ENCODE measurements around the gene STXBP1.

Gene STXBP1

DNA sequence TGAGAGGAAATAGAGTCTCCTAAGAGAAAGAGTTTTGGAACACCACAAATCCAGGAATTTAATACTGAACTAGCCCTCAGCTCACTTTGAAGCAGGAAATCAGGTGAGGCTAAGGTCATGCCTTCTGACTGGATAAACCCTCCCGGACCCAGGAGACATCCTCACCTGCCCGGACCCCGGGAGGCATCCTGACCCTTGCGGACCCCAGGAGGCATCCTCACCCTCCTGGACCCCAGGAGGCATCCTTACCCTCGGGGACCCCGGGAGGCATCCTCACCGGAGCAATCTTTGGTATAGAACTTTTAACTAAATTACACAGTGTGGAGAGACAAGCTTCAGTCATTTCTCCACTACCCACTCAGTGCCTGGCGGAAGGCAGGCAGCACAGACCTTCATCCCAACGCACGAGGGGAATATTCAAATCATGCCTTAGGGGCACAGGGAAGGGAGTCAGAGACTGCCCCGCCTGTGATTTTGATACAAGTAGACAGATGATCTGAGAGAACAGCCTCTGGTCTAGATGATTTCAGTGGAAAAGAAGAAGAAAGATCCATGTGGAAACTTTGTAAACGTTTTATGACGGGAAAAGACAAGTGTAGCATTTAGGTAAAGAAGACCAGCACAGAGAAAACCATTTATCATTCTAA is 21.3 kb downstream of the STXBP1 start:
- DNase-seq (ENCODE audit: insufficient read length, low spot score) (no peak), FAIRE-seq (no peak)
- TF ChIP-seq POLR2A (IDR thresholded peaks at IDR 0.05; ENCODE audit: low read depth, low read length) = no peak
- no peak for TF ChIP-seq TAF1 (IDR thresholded peaks at IDR 0.05; ENCODE audit: low read depth, low read length)
- TF ChIP-seq POLR2AphosphoS5 (IDR thresholded peaks at IDR 0.05; ENCODE audit: low read depth, low read length) = no peak
- no peak for TF ChIP-seq PAX5 (IDR thresholded peaks at IDR 0.05; ENCODE audit: insufficient read depth, low read length, severe bottlenecking)
- TF ChIP-seq SPI1 (IDR thresholded peaks at IDR 0.05; ENCODE audit: low read depth, low read length) = no peak
- no peak for TF ChIP-seq POU2F2 (IDR thresholded peaks at IDR 0.05; ENCODE audit: low read depth, low read length)

DNA sequence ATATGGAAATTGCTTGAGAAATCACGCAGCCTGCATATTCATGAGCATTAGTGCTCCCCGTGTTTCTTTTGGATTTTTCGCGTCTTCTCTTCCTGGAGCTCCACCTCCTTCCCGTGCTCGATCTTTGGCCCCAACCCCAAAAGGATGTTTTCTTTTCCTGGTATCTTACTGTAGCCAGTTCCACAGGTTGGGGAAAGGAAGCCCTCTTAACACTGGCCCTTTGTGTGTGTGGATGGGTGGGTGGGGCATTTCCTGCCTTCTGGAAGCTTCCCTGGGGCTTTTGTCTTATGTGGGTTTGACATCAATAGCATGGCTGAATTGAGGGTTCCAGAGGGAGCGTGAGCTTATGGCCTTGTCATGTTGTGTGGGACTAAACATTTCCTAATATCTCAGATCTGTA is 21.9 kb downstream of the STXBP1 start:
- FAIRE-seq = no peak
- no peak for TF ChIP-seq POLR2A (IDR thresholded peaks at IDR 0.05; ENCODE audit: low read depth, low read length)
- TF ChIP-seq POU2F2 (IDR thresholded peaks at IDR 0.05; ENCODE audit: low read depth, low read length) = no peak
- no peak for TF ChIP-seq PAX5 (IDR thresholded peaks at IDR 0.05; ENCODE audit: insufficient read depth, low read length, severe bottlenecking)
- DNase-seq (ENCODE audit: insufficient read length, low spot score) = no peak

DNA sequence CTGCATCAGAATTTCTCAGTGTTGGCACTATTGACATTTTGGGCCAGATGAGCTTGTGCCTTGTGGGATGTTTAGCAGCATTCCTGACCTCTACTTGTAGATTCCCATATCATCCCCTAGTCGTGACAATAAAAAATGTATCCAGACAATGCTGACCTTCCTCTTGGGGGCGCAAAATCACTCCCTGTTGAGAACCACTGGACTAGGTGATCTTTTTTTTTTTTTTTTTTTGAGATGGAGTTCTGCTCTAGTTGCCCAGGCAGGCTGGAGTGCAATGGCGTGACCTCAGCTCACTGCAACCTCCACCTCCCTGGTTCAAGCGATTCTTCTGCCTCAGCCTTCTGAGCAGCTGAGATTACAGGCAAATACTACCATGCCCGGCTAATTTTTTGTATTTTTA is 22.6 kb downstream of the STXBP1 start:
- TF ChIP-seq POLR2AphosphoS5 (IDR thresholded peaks at IDR 0.05; ENCODE audit: low read depth, low read length) (no peak), POU2F2 (IDR thresholded peaks at IDR 0.05; ENCODE audit: low read depth, low read length) (no peak), TAF1 (IDR thresholded peaks at IDR 0.05; ENCODE audit: low read depth, low read length) (no peak), POLR2A (IDR thresholded peaks at IDR 0.05; ENCODE audit: low read depth, low read length) (no peak), SPI1 (IDR thresholded peaks at IDR 0.05; ENCODE audit: low read depth, low read length) (no peak), PAX5 (IDR thresholded peaks at IDR 0.05; ENCODE audit: insufficient read depth, low read length, severe bottlenecking) (no peak)
- FAIRE-seq (no peak), DNase-seq (ENCODE audit: insufficient read length, low spot score) (no peak)

DNA sequence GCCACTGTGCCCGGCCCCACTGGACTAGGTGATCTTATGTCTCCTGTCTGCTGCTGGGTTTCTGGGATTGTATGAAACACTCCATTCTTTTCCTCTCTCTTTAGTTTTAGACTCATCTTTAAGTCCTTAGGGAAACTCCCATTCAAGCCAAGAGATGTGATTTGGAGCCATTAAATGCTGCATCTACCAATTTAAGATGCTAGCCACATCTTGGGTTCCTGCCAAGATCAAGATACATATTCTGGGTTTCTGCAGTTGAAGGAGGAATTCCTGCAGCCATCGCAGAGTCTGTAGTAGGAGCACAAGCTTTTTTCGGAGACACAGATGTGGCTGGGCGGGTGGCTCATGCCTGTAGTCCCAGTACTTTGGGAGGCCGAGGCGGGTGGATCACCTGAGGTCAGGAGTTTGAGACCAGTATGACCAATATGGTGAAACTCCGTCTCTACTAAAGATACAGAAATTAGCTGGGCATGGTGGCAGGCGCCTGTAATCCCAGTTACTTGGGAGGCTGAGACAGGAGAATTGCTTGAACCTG is 23.2 kb downstream of the STXBP1 start:
- DNase-seq (ENCODE audit: insufficient read length, low spot score) (no peak), FAIRE-seq (no peak)
- TF ChIP-seq SPI1 (IDR thresholded peaks at IDR 0.05; ENCODE audit: low read depth, low read length) (no peak), POU2F2 (IDR thresholded peaks at IDR 0.05; ENCODE audit: low read depth, low read length) (no peak), POLR2A (IDR thresholded peaks at IDR 0.05; ENCODE audit: low read depth, low read length) (no peak), POLR2AphosphoS5 (IDR thresholded peaks at IDR 0.05; ENCODE audit: low read depth, low read length) (no peak), PAX5 (IDR thresholded peaks at IDR 0.05; ENCODE audit: insufficient read depth, low read length, severe bottlenecking) (no peak), TAF1 (IDR thresholded peaks at IDR 0.05; ENCODE audit: low read depth, low read length) (no peak)

DNA sequence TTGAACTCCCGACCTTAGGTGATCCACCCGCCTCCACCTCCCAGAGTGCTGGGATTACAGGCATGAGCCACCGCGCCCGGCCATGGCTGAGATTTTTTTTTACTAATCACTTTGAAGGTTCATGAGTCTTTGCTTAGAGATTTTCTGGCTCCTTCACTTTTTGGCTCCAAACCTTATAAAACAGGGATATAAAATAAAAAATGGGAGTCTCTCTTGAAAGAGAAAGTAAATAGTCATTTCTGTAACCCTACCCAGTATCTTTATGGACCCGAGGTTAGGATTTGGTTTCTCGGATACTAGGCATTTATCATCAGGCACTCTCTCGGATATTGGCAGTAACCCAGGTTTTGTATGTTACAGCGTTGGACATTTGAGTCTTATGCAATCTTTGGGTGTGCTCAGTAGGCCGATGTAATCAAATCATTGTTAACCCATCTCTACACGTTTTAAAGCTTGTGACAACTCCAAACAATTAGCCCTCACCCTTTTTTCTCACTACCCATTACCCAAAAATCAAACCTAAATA is 25.3 kb downstream of the STXBP1 start:
- TF ChIP-seq PAX5 (IDR thresholded peaks at IDR 0.05; ENCODE audit: insufficient read depth, low read length, severe bottlenecking) (no peak), SPI1 (IDR thresholded peaks at IDR 0.05; ENCODE audit: low read depth, low read length) (no peak), TAF1 (IDR thresholded peaks at IDR 0.05; ENCODE audit: low read depth, low read length) (no peak), POU2F2 (IDR thresholded peaks at IDR 0.05; ENCODE audit: low read depth, low read length) (no peak), POLR2A (IDR thresholded peaks at IDR 0.05; ENCODE audit: low read depth, low read length) (no peak), POLR2AphosphoS5 (IDR thresholded peaks at IDR 0.05; ENCODE audit: low read depth, low read length) (no peak)
- FAIRE-seq (no peak), DNase-seq (ENCODE audit: insufficient read length, low spot score) (no peak)

DNA sequence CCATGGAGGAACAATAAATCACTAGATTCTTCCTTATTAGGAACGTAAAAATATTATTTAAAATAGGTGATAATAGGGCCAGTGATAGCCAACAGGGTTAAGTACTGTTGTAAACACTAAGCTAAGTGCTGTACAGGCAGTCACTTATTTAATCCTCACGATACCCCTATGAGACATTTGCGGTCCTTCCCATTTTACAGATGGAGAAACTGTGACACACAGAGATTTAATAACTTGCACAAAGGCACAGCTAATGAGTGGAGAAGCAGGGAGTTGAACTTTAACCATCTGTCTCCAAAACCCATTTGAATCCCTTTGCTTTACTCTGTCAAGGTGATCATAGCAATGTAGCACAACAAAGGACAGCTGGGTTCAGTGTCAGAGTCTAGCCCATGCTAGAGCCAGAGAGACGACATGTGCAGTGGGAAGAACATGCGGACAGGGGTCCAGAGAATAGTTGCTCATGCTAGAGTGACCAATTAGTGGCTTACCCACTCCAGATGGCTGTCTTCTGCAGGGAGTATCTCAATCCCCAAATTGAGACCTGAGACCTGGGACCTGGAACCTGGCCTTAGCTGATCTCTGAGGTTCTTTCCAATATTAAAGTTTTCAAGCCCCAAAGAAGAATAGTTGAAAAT is 28.9 kb downstream of the STXBP1 start:
- FAIRE-seq (no peak), DNase-seq (ENCODE audit: insufficient read length, low spot score) (no peak)
- TF ChIP-seq PAX5 (IDR thresholded peaks at IDR 0.05; ENCODE audit: insufficient read depth, low read length, severe bottlenecking) (no peak), TAF1 (IDR thresholded peaks at IDR 0.05; ENCODE audit: low read depth, low read length) (no peak), POU2F2 (IDR thresholded peaks at IDR 0.05; ENCODE audit: low read depth, low read length) (no peak), POLR2A (IDR thresholded peaks at IDR 0.05; ENCODE audit: low read depth, low read length) (no peak), SPI1 (IDR thresholded peaks at IDR 0.05; ENCODE audit: low read depth, low read length) (no peak), POLR2AphosphoS5 (IDR thresholded peaks at IDR 0.05; ENCODE audit: low read depth, low read length) (no peak)

DNA sequence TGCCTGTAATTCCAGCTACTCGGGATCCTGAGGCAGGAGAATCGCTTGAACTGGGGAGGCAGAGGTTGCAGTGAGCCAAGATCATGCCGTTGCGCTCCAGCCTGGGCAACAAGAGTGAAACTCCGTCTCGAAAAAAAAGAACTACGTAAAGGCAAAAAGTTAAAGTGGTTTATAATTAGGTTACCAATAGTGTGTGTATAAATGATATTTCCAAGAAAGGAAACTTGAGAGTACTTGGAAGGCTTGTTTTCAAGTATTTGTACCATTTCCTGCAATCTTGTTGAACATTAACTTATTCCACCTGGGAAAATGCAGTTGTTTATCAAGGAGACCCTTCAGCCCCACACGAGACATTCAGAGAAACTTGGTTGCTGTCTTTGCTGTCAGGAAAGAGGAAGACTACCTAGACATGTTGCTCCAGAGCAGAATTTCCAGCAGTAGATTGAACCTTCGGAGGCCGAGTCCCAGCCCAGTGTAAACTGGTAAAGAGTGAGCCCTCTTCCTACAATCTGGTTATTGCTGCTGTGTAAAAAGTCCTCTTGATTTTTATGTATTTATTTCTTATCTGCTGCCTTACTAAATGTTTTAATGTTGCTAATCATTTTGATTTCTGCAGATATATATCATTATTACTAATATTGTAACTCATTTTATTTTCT is 30.1 kb downstream of the STXBP1 start:
- no peak for FAIRE-seq
- DNase-seq (ENCODE audit: insufficient read length, low spot score) = no peak
- TF ChIP-seq POU2F2 (IDR thresholded peaks at IDR 0.05; ENCODE audit: low read depth, low read length) (no peak), SPI1 (IDR thresholded peaks at IDR 0.05; ENCODE audit: low read depth, low read length) (no peak)

DNA sequence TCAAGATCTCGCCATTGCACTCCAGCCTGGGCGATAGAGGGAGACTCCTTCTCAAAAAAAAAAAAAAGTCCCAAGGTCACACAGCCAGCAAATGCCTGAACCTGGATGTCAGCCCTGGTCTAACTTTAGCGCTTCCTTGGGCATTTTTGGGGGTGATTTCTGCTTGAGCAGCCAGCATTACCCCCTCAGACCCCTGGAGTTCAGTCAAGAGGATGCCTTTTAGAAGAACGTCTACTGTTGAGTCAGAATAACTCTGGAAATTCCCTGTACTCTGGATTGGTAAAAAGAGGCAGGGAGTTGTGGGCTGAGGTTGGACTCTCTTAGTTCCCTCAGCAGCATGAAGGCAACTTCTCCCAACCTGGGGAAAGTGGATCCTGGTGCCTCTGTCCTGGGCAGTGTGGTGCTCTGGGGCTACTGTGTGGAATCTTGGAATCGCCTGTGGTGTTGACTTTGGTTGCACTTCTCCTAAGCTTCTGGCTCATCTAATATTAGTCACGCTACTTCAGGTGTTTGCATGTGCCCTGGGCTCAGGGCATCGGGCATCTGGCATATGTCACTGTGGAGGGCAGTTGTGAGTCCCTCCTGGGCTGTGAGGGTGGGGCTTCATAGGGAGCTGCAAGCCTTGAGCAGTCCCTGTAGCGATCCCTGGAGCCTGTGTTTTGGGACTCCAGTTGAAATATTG is 32.2 kb downstream of the STXBP1 start:
- TF ChIP-seq POU2F2 (IDR thresholded peaks at IDR 0.05; ENCODE audit: low read depth, low read length) (no peak), POLR2AphosphoS5 (IDR thresholded peaks at IDR 0.05; ENCODE audit: low read depth, low read length) (no peak), SPI1 (IDR thresholded peaks at IDR 0.05; ENCODE audit: low read depth, low read length) (no peak), PAX5 (IDR thresholded peaks at IDR 0.05; ENCODE audit: insufficient read depth, low read length, severe bottlenecking) (no peak), TAF1 (IDR thresholded peaks at IDR 0.05; ENCODE audit: low read depth, low read length) (no peak), POLR2A (IDR thresholded peaks at IDR 0.05; ENCODE audit: low read depth, low read length) (no peak)
- FAIRE-seq (no peak), DNase-seq (ENCODE audit: insufficient read length, low spot score) (no peak)

DNA sequence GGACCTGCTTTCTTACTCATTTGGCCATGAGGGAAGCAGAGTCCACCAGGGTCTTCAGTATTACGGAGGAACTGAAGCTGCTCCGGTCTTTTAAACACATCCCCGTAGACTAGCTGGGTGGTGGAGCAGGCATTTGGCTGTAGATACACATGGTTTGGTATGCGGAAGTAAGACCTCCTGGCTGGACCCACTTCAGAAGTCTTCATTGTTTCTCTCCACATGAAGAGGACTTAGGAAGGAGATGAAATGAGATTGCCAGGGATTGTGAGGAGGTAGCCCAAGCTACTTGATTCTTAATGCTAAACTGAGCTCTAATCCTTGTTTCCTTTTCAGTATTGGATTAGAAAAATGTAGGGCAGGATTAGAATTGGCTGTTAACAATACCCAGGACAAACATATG is 32.9 kb downstream of the STXBP1 start:
- DNase-seq (ENCODE audit: insufficient read length, low spot score) (no peak), FAIRE-seq (no peak)
- TF ChIP-seq SPI1 (IDR thresholded peaks at IDR 0.05; ENCODE audit: low read depth, low read length) = no peak
- no peak for TF ChIP-seq TAF1 (IDR thresholded peaks at IDR 0.05; ENCODE audit: low read depth, low read length)
- no peak for TF ChIP-seq POLR2AphosphoS5 (IDR thresholded peaks at IDR 0.05; ENCODE audit: low read depth, low read length)
- TF ChIP-seq POLR2A (IDR thresholded peaks at IDR 0.05; ENCODE audit: low read depth, low read length) = no peak
- no peak for TF ChIP-seq PAX5 (IDR thresholded peaks at IDR 0.05; ENCODE audit: insufficient read depth, low read length, severe bottlenecking)
- no peak for TF ChIP-seq POU2F2 (IDR thresholded peaks at IDR 0.05; ENCODE audit: low read depth, low read length)
